ENCODE measurements around the gene MMS19.

Gene MMS19, protein sequence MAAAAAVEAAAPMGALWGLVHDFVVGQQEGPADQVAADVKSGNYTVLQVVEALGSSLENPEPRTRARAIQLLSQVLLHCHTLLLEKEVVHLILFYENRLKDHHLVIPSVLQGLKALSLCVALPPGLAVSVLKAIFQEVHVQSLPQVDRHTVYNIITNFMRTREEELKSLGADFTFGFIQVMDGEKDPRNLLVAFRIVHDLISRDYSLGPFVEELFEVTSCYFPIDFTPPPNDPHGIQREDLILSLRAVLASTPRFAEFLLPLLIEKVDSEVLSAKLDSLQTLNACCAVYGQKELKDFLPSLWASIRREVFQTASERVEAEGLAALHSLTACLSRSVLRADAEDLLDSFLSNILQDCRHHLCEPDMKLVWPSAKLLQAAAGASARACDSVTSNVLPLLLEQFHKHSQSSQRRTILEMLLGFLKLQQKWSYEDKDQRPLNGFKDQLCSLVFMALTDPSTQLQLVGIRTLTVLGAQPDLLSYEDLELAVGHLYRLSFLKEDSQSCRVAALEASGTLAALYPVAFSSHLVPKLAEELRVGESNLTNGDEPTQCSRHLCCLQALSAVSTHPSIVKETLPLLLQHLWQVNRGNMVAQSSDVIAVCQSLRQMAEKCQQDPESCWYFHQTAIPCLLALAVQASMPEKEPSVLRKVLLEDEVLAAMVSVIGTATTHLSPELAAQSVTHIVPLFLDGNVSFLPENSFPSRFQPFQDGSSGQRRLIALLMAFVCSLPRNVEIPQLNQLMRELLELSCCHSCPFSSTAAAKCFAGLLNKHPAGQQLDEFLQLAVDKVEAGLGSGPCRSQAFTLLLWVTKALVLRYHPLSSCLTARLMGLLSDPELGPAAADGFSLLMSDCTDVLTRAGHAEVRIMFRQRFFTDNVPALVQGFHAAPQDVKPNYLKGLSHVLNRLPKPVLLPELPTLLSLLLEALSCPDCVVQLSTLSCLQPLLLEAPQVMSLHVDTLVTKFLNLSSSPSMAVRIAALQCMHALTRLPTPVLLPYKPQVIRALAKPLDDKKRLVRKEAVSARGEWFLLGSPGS

DNA sequence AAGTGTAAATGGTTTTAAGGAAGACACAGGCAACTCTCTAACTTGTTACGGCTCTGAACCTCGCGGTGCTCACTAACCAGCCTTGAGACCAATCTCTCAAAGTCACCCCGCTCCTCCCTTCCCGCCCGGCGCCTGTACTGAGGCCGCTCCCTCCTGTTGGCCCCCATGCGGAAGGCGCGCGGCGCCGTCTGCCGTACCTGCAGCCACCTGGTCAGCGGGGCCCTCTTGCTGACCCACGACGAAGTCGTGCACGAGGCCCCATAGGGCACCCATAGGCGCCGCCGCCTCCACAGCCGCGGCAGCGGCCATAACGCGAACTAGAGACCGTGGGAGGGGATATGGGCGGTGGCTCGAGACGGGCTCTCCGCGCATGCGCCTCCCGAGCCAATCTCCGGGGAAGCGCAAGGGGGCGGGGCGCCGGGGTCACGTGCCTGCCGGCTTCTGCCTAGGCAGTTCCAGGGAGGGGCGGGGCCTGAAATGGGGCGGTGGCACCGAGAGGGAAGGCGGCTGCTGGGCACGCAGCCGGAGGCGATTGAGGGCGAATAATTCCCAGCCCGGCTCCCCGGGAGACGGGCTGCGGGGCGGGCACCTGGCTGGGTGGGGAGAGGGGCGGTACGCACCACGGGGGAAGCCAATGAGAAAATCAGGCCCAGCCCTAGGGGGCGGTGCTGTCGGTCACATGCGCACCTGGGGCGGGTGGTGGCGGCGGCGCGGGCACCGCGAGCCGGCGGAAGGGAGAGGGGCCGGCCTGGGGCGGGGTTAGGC, at the start of gene MMS19:
Gene MMS19 (minus strand): TSS at position 347 of the 765 bp plus-strand sequence. CDS start 38 bp downstream, at position 309.
- peak; percentile 99 for DNase-seq

DNA sequence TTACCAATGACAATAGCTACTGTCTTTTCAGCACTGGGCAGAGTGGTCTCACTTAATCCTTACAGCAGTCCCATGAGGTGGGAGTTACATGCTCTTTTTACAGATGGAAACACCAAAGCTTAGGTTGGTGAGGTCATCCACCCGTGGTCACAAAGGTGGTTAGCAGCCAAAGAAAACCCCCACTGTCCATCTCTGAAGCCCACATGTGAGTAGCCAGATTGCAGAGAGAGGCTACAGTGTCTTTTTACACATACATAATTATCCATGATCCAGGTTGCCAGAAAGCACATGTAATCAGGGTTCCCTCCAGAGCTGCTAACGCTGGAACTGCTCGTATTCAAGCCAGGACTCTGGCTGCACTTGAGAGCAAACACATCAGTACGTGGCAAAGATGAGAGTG, 49.7 kb upstream of the MMS19 start:
- DNase-seq = no peak

GRCh38 chr10:97547271-97547600, 49.0 kb upstream of the MMS19 start:
- DNase-seq = no peak

- DNase-seq = no peak
Observed at GRCh38 chr10:97546456-97547270, 48.4 kb upstream of the MMS19 start.

DNA sequence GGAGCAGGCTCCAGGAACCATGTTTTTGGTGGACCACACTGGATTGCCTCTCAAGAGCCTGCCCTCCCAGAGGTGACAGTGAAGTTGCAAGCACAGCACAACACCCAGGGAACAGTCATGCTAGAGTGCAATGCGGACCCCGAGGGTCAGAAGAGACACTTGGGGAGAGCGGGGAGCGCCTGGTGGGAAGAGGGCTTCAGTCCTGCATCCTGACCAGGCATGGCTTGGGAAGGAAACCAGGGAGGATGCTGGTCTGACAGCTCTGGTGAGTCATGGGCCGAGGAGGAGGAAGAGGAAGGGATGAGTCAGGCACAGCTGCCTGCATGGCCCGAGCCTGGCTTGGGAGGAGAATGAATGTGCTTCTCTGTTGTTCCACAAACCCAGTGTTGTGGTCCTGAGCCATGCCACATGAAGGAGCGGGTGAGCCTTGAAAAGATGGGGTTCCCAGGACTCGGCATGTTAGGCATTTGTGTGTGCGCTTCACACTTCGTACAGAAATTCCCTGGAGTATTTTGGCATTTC, 44.9 kb upstream of the MMS19 start:
- DNase-seq = peak; percentile 50 to 57

GRCh38 chr10:97542169-97543024, 44.2 kb upstream of the MMS19 start:
- peak; percentile 20 to 36 for DNase-seq

GRCh38 chr10:97540669-97541500, 42.7 kb upstream of the MMS19 start:
- DNase-seq = no peak

- no peak for DNase-seq
Observed at GRCh38 chr10:97539523-97540200, 41.4 kb upstream of the MMS19 start.

- no peak for DNase-seq
Observed at GRCh38 chr10:97538839-97539238, 40.6 kb upstream of the MMS19 start.

DNA sequence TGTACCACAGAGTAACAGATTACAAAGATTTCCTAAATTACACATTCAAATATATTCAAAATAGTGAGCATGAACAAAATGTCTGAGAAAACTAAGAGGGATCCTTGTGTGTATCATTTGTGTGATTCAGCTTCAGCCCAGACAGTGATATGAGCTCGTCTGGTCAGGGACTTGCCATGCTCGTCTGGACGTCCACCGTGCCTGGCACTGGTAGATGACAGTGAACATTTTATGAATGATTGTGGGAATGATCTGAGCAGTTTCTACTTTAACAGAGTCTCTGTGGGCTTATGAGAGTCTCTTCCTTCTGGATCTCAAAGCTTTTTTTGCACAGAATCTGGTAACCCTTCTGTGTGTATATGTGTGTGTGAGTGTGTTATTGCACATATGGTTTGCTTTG, 40.2 kb upstream of the MMS19 start:
- no peak for DNase-seq

GRCh38 chr10:97537186-97537869, 39.1 kb upstream of the MMS19 start:
- DNase-seq = no peak

DNA sequence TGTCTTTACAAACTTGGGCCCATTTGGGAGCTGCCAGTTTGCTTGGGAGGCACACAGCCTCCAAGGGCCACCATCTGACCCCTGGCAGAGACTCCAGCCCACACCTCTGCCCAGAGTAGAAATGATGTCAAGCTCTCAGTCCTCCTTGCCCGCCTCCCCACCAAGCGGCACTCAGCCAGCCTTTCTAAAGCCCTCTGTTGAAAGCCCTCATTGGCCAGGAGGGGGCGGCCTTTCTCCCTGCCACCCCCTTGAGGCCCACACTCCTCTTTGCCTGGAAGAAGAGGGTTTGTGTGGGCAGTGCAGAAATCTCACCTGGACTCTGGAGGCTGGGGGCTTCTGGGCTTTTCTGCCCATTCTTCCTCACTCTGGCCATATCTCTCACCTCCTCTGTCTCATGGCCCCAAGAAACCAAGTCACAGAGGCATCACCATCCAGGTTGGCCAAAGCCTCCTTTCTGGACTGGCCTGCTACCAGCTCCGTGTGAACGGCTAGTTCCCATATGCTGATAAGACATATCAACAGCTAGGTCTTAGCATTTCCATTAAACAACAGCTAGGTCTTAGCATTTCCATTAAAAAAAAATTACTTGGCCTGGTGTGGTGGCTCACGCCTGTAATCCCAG, 36.6 kb upstream of the MMS19 start:
- DNase-seq = peak; percentile 34 to 48

DNA sequence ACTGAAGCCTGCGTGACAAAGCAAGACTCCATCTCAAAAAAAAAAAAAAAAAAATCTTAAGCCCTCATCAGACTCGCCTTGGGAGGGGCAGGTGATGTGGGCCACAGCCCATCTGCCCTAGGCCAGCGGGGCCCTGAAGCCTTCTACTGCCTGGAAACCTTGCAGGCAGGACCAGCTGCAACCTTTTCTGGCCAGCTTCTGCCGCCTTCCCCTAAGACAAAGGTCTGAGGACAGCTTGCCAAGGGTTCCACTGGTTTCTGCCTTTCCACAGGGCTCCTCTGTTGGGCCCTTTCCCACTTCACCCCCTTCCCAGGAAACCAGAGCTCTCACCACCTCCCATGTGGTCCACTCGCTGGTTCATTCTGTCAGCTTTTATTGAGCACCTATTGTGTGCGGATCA, 35.7 kb upstream of the MMS19 start:
- no peak for DNase-seq

DNA sequence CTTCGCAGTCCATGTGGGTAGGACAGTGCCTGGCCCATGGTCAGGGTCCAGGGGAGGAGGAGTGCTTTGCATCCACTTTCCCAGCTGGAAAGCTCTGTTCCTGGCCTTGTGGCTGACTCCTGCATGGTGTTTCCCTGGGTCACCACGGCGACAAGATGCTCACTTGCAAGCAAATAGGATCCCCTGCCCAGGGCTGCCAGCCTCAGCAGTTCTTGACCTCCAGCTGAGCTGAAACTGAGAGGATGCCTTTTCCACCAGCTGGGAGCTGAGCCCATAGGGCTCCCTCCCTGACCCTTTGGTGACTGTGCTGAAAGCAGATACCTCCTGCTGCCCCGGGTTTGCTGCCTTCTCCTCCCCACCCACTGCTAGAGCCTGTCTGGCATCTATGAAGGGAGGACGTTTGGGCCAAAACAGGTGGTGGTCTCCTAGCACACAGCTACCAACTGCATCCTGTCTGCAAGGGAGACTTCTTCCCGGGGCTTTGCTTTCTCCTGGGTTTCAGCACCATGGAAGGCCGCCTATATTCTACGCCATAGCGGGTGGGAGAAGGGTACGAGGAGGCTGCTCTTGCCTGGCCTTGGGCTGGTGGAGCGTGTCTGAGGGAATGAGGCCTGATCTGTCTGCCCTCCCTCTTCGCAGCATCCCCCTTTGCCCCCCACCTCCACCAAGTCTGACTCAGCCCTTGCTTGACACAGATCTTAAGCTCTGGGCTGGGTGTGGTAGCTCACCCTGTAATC, 34.9 kb upstream of the MMS19 start:
- DNase-seq = no peak

DNA sequence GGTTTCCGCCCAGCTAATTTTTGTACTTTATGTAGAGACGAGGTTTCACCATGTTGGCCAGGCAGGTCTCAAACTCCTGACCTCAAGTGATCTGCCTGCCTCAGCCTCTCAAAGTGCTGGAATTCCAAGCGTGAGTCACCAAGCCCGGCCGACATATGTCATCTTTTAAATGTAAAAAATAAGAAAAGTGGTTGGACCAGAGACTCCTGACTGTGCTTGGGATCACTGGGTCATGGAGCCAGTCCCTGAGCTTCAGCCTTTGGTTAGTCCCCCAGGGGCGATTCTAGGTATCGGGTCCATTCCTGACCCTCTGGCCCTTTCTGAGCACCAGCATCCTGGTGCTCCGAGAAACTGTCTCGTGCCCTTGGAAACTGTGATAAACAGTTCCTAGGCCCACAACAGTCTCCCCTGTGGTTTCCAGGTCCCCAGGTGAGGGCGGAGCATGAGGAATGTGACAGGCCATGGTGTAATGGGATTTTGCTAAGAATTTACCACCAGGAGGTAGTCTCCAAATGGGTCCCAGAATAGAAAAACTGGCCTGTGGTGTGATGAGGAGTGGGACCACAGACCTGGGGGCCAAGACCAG, 33.3 kb upstream of the MMS19 start:
- DNase-seq = no peak

GRCh38 chr10:97529685-97530465, 31.7 kb upstream of the MMS19 start:
- DNase-seq = no peak
